ENCODE data around the gene ABCA1. TPM values are rescaled to one million over a fixed set of nuclear protein-coding genes. Genes with fewer than 3 reads are reported as not detected.
"Not testable (repeated sequence)": the region's sequence is repeated elsewhere in the genome, so short reads cannot be mapped to it uniquely, and the experiment has no call there.

ABCA1 gene
- total RNA-seq, 2 donors from 2014 or later, result 4.9 to 5.0 TPM

DNA sequence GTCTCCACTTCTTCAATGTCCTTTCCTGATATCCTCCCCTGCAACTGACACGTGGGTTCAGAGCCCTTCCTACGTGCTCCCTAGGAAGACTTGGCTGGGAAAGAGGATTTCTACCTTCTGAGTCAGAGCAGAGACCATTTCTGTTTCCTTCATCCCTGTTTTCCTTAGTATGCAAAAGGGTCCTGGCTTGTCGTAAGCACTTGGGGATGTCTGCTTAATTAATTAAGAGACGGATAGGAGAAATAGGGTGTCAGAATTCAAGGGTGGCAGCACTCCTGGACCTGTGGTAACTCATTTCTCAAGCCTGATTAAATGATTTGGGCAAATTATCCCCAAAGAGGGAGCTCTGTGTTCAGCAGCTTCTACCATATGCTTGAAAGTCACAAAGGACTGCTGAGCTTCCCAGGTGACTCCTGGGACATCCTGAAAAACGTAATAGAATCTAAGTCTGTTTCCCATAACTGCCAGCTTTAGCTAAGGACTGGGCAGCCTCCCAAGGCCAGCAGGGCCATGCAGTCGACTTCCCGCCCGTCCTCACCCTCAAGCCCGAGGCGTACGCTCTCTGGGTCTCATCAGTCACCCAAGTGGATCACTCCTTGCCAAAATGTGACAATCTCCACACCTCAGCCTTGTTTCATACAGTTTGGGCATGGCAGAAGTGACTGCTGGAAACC, 20.5 kb downstream of the ABCA1 start:
- Mint-ChIP-seq H3K27me3 (peaks cover 7 to 14% of the 10 kb centered on the region in 2 donors), H3K4me3 (no peak overlapping the region), H3K27ac (no peak overlapping the region), H3K36me3 (no peaks in the 10 kb centered on the region), H3K4me1 (ENCODE audit: low read depth in 2 of 2) (peaks cover 4 to 6% of the 10 kb centered on the region in 2 donors), H3K9me3 (no peaks in the 10 kb centered on the region)
- DNase-seq (ENCODE audit: low spot score) (no peak), ATAC-seq (no peak)

DNA sequence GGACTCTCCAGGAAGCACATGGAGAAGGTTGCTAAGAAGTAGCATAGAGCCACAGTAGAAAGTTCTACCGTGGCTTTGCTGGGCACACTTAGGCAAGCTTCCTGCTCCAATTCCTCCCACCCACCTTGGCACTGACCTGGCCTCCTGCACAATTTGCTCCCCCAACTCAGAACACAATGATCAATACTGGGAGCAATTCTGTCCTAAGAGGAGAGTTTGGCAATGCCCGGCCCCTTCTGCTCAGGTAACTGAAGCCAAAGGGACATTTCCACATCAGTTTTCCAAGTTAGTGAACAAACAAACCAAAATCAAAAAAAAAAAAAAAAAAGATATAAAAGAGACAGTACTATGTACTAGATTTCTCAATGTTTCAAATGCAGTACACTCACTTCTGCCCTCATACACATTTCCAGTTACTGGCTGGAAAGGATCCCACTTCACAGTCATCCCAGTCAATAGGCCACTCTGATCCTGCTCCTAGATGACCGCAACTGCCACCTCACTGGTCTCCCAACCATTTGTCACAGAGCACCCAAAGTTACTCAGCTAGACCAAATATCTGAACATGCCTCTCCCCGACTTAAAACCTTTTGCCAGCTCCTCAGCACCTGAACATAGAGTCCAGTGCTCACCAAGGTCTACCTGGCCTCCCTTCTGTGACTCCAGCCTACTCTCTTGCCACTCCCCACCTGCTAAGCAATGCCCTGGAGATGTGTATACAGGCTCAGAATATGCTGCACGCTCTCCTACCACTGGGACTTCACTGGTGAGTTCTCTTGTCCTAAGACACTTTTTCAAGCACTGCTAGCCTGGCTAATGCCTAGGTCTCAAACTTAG, 21.3 kb downstream of the ABCA1 start:
- H3K9me3 Mint-ChIP-seq, result no peaks in the 10 kb centered on the region
- H3K27me3 Mint-ChIP-seq, result peaks cover 7 to 8% of the 10 kb centered on the region in 2 donors
- ATAC-seq, result no peak
- H3K4me3 Mint-ChIP-seq, result no peak overlapping the region
- no peaks in the 10 kb centered on the region for H3K36me3 Mint-ChIP-seq
- DNase-seq (ENCODE audit: low spot score), result no peak
- H3K4me1 Mint-ChIP-seq (ENCODE audit: low read depth in 2 of 2), result peaks cover 4 to 6% of the 10 kb centered on the region in 2 donors
- no peak overlapping the region for H3K27ac Mint-ChIP-seq

DNA sequence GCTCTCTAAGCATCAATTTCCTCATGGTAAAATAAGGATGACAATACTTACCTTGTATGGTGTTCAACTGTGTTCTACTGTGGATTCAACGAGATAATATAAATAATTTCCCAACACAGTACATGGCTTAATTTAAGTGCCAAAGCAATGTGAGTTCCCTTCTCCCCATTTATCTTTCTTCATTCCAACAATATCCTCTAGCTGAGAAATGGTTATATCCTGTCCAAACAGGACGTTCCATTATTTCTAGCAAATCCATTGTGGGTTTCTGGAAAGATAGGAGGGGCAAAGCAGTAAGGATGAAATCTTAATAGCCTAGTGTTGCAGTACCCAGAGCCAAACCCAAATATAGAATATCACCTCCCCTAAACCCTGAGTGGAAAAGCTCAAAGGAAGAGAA, 22.0 kb downstream of the ABCA1 start:
- no peak for ATAC-seq
- Mint-ChIP-seq H3K27ac (no peak overlapping the region), H3K36me3 (no peaks in the 10 kb centered on the region), H3K4me3 (no peak overlapping the region), H3K4me1 (ENCODE audit: low read depth in 2 of 2) (peaks cover 4 to 6% of the 10 kb centered on the region in 2 donors), H3K9me3 (no peaks in the 10 kb centered on the region), H3K27me3 (peaks cover 7 to 8% of the 10 kb centered on the region in 2 donors)
- peak; percentile 45 for DNase-seq (ENCODE audit: low spot score)

DNA sequence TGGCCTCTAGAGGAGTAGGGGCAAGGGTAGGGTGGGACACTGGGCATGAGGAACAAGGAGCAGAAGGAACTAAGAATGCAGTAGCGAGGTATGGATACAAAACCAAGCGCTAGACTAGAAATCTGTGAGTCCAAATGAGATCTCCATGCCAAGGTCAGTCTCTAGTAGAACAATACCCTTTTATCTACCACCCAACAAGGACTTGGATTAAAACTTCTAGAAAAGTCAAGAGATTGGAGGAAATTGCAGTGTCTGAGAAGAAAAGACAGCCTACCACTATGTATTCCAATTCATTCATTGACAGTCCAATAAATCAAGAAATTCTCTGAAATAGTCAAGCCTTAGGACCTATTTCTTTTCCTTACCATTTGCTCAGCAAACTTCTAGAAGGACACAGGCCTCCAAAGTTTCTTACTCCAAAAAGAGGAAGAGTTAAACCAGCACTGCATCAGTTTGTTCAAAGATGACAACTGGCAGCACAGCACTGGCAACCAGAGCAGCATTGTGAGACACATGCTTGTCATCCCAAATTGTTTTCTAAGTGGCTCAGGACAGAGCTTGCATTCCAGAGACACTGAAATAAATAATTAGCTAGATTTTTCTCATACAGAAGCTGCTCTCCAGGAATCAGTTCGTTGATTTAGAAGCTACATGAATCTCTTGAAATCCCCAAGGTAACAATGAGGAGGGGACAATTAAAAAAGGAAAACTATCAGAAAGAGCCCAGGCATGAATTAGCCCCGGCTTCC, 22.6 kb downstream of the ABCA1 start:
- Mint-ChIP-seq H3K9me3 (no peaks in the 10 kb centered on the region), H3K36me3 (no peaks in the 10 kb centered on the region), H3K4me3 (no peak overlapping the region), H3K27me3 (peaks cover 6 to 8% of the 10 kb centered on the region in 2 donors), H3K27ac (no peak overlapping the region), H3K4me1 (ENCODE audit: low read depth in 2 of 2) (peaks cover 4 to 10% of the 10 kb centered on the region in 2 donors)
- DNase-seq (ENCODE audit: low spot score) (no peak), ATAC-seq (no peak)

DNA sequence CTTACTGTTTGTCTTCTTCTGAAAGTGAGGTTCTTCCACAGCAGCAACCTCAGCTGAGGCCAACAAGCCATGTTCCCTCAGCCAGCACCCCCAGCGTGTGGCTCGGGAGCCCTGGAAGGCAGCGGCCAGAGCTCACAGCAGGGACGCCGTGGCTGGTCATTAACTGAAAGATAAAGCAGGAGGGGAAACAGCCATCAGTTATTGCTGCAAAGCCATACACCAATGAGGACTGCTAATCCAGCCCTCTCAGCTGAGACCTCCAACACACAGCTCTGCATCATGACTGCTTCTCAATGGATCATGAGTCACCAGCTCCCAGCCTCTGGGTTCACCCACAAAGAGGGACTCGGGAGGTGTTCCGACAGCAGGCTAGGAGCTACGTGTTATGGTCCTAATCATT, 24.3 kb downstream of the ABCA1 start:
- DNase-seq (ENCODE audit: low spot score) (peak; percentile 22), ATAC-seq (no peak)
- Mint-ChIP-seq H3K36me3 (no peaks in the 10 kb centered on the region), H3K9me3 (no peaks in the 10 kb centered on the region), H3K27ac (no peak overlapping the region), H3K4me1 (ENCODE audit: low read depth in 2 of 2) (peaks cover 0 to 4% of the 10 kb centered on the region in 2 donors), H3K4me3 (no peak overlapping the region), H3K27me3 (peaks cover 4 to 8% of the 10 kb centered on the region in 2 donors)

DNA sequence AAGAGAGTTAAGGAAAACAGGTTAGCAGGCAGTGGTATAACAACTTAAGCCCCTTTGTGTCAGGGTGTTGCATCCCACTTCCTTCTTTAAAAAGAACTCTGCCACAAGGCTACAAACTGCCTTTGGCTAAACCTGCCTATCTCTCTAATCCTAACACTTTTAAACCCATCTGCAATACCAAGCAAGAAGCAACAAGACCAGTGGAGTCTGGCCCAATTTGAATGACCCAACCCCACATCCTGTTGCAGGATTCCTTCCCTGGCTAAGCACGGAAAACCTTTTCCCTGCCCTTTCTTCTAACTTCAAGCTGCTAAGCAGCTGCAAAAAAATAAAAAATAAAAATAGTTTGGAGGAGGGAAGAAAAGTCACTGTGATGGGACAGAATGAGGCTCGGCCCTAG, 27.1 kb downstream of the ABCA1 start:
- peaks cover 0 to 4% of the 10 kb centered on the region in 2 donors for H3K4me1 Mint-ChIP-seq (ENCODE audit: low read depth in 2 of 2)
- H3K27ac Mint-ChIP-seq, result no peak overlapping the region
- no peak for ATAC-seq
- peak; percentile 34 for DNase-seq (ENCODE audit: low spot score)
- no peaks in the 10 kb centered on the region for H3K27me3 Mint-ChIP-seq
- H3K4me3 Mint-ChIP-seq, result no peak overlapping the region
- H3K9me3 Mint-ChIP-seq, result no peaks in the 10 kb centered on the region
- H3K36me3 Mint-ChIP-seq, result no peaks in the 10 kb centered on the region

DNA sequence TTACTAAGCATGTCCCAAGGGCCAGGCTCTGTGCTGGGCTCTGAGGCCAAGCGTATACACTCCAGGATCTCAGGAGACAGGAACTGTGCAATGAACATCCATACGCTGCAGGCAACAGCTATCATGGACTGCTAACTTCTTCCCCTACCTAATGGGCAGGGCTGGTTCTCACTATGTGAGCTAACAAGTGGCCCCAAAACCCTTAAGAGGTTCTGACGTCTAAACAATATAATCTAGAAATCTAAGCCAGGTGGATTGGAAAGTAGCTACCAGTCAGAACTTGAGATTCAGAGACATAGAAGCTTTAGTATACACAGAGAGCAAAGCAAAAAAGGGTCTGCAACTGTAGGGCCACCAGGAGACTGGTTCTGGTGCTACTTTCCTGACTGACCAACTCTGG, 27.6 kb downstream of the ABCA1 start:
- ATAC-seq (no peak), DNase-seq (ENCODE audit: low spot score) (no peak)
- H3K4me3 Mint-ChIP-seq, result no peak overlapping the region
- no peaks in the 10 kb centered on the region for H3K36me3 Mint-ChIP-seq
- H3K27me3 Mint-ChIP-seq, result no peaks in the 10 kb centered on the region
- H3K4me1 Mint-ChIP-seq (ENCODE audit: low read depth in 2 of 2), result peaks cover 0 to 4% of the 10 kb centered on the region in 2 donors
- H3K27ac Mint-ChIP-seq, result no peak overlapping the region
- no peaks in the 10 kb centered on the region for H3K9me3 Mint-ChIP-seq

DNA sequence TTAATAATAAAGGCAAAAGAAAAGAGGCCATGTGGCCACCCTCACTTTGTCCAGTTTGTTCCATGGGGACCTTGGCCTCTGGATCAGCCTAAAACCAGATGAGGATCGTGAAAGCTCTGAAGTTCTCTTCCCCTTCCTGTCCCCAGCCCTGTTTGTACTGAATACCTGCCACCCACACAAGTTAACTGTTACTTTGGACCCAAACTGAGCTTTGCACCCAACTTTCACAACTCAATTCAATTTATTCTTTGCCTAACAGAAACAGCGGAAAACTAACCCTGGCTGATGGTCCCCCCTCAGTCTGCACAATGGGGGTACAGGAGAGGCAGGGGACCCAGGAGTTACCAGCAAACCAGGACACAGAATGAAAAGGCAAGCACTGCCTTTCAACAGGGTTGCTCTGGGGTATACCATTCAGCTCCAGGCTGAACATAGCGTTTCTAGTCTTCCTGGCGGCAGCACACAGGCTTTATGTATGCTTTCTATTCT, 28.2 kb downstream of the ABCA1 start:
- no peak overlapping the region for H3K27ac Mint-ChIP-seq
- ATAC-seq (no peak), DNase-seq (ENCODE audit: low spot score) (no peak)
- H3K27me3 Mint-ChIP-seq, result no peaks in the 10 kb centered on the region
- H3K36me3 Mint-ChIP-seq, result no peaks in the 10 kb centered on the region
- H3K4me1 Mint-ChIP-seq (ENCODE audit: low read depth in 2 of 2), result peaks cover 0 to 4% of the 10 kb centered on the region in 2 donors
- no peak overlapping the region for H3K4me3 Mint-ChIP-seq
- H3K9me3 Mint-ChIP-seq, result no peaks in the 10 kb centered on the region

DNA sequence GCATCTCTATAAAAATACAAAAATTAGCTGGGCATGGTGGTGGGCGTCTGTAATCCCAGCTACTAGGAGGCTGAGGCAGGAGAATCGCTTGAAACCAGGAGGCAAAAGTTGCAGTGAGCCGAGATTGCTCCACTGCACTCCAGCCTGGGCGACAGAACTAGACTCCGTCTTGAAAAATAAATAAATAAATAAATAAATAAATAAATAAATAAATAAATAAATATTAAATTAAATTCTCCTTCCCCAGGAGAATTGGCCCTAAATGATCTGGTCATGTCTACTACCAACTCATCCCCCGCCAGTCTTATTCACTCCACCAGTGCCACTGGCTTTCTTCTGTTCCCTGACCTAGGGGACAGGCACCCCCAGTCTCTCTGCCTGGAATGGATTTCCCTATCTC, 29.6 kb downstream of the ABCA1 start:
- not testable (repeated sequence) for H3K27ac Mint-ChIP-seq, H3K4me3 Mint-ChIP-seq

DNA sequence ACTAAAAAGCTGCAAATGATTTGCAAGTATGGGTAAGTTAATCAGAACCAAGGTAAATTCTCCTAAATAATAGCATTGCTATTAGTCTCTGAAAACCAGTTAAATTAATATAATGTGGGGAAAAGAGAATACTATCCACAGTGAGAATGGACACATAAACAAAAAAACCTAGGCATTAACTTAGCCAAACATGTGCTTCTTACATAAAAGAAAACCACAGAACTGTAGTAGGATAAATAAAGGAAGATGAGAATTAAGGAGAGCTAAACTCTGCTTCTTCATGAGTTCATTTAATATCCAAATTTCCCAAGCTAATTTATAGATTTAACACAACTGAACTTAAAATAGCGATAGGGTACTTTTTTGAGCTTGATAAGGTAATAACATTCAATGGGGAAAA, 31.8 kb downstream of the ABCA1 start:
- DNase-seq (ENCODE audit: low spot score) (no peak), ATAC-seq (no peak)
- peaks cover 0 to 4% of the 10 kb centered on the region in 2 donors for H3K4me1 Mint-ChIP-seq (ENCODE audit: low read depth in 2 of 2)
- no peaks in the 10 kb centered on the region for H3K9me3 Mint-ChIP-seq
- H3K4me3 Mint-ChIP-seq, result no peak overlapping the region
- H3K36me3 Mint-ChIP-seq, result no peaks in the 10 kb centered on the region
- H3K27ac Mint-ChIP-seq, result no peak overlapping the region
- no peaks in the 10 kb centered on the region for H3K27me3 Mint-ChIP-seq

More for the DNA sequence above, 29.6 kb downstream of the ABCA1 start:
- ATAC-seq; H3K4me1 Mint-ChIP-seq (ENCODE audit: low read depth in 2 of 2); H3K9me3 Mint-ChIP-seq; H3K36me3 Mint-ChIP-seq; DNase-seq (ENCODE audit: low spot score); H3K27me3 Mint-ChIP-seq: not testable (repeated sequence)

DNA sequence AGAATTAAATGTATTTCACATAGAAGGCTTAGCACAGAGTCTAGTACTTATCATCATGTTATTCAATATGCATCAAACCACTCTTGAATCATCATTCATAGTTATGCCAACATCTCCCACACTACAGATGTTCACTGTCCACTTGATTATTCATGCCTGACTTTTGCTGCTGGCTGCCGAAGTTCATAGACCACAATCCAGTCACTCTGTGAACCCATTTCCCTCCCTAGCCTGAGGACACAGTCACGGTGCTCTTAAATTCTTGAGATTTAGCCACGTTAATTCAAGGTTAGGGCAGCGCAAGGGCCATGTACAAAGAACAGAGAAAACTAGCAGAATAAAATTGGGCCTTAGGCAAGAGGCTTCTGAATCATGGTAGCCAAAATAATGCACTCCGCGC, 32.4 kb downstream of the ABCA1 start:
- no peaks in the 10 kb centered on the region for H3K27me3 Mint-ChIP-seq
- ATAC-seq, result no peak
- H3K4me1 Mint-ChIP-seq (ENCODE audit: low read depth in 2 of 2), result peaks cover 0 to under 1% of the 10 kb centered on the region in 2 donors
- no peak overlapping the region for H3K27ac Mint-ChIP-seq
- DNase-seq (ENCODE audit: low spot score), result no peak
- no peaks in the 10 kb centered on the region for H3K9me3 Mint-ChIP-seq
- H3K36me3 Mint-ChIP-seq, result no peaks in the 10 kb centered on the region
- H3K4me3 Mint-ChIP-seq, result no peak overlapping the region

DNA sequence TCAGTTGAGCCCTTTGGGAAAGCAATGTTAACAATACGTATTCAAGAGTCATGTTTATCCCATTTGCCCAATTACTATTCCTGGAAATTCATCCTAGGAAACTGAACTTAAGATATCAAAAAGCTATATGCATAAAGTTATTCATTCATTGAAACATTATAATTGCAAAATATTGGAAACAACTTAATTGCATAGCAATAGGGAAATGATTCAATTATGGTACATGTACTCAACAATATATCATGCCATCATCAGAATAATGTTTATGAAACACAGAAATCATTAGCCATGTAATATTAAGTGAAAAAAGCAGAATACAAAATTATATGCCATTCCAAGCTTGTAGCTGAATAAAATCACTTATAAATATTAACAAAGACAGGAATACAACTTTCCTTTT, 35.3 kb downstream of the ABCA1 start:
- no peak overlapping the region for H3K27ac Mint-ChIP-seq
- no peak for DNase-seq (ENCODE audit: low spot score)
- H3K9me3 Mint-ChIP-seq, result no peaks in the 10 kb centered on the region
- no peaks in the 10 kb centered on the region for H3K27me3 Mint-ChIP-seq
- H3K4me1 Mint-ChIP-seq (ENCODE audit: low read depth in 2 of 2), result no peaks in the 10 kb centered on the region
- ATAC-seq, result no peak
- H3K4me3 Mint-ChIP-seq, result no peak overlapping the region
- no peaks in the 10 kb centered on the region for H3K36me3 Mint-ChIP-seq

DNA sequence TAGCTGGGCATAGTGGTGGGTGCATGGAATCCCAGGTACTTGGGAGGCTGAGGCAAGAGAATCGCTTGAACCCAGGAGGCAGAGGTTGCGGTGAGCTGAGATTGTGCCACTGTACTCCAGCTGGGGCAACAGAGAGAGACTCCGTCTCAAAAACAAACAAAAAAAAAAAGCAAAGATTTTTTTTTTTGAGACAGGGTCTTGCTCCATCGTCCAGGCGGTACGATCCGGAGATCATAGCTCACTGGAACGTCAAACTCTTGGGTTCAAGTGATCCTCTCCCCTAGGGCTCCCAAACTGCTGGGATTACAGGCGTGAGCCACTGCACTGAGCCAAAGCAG, 37.6 kb downstream of the ABCA1 start:
- Mint-ChIP-seq H3K9me3 (no peaks in the 10 kb centered on the region), H3K36me3 (no peaks in the 10 kb centered on the region), H3K4me1 (ENCODE audit: low read depth in 2 of 2) (no peaks in the 10 kb centered on the region), H3K27ac (no peak overlapping the region), H3K4me3 (no peak overlapping the region), H3K27me3 (no peaks in the 10 kb centered on the region)
- DNase-seq (ENCODE audit: low spot score) (no peak), ATAC-seq (no peak)

Data from natural killer cell treated with Interleukin-12 subunit alpha and Interleukin-12 subunit beta and Interleukin-15 and Interleukin-18, amount 100 ng/mL, for 72 hours (primary cell).